Erythroblast (primary cell): Measurements from ENCODE around the gene AFAP1L2.

Experiments used
- GATA1 ChIP-seq: IDR thresholded peaks from 2 replicates; pipeline ENCODE4 v1.6.1; 2011; ENCODE audit warnings: low read depth, mild to moderate bottlenecking, control low read depth, low read length, moderate library complexity
- POLR2A ChIP-seq: IDR thresholded peaks from 2 replicates; pipeline ENCODE4 v1.6.1; 2011; ENCODE audit warnings: mild to moderate bottlenecking, low read length

GRCh38 chr10:114384601-114385000, 19.7 kb downstream of the AFAP1L2 start:
- TF ChIP-seq POLR2A (no peak), GATA1 (no peak)
